ENCODE results near the gene STXBP6.

STXBP6 gene

DNA sequence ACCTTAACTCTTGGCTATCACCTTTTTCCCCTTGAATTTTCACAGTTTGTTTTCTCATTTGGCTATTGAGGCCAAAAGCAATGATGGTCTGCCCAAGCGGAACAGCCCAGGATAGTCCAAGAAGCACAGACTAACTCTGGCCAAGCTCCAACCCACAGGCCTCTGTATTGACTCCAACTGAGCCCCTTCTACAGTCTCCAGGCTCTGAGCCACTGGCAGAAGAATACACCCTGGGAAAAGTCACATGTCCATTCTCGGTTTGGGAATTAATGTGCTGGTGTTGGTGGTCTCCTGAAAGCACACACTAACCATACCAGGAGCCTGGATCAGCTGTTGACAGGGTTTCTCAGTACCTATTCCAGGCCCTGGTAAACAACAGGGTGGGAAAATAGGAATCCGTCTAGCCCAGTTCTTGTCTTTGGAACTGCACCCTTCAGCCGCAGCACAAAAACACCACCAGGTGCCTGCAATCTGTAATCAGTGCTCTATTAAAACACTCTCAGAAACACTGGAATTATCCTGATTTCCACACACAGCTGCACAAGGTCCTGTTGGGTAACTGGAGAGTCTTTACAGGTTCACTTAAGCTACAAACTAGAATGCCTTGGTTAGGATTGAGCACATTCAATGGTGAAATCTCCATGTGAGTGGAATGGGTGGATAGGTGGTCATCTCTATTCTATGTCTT is 63.6 kb downstream of the STXBP6 start:
- DNase-seq (ENCODE audit: extremely low read depth, low read depth) = no peak
- TF ChIP-seq, protein P1, sequence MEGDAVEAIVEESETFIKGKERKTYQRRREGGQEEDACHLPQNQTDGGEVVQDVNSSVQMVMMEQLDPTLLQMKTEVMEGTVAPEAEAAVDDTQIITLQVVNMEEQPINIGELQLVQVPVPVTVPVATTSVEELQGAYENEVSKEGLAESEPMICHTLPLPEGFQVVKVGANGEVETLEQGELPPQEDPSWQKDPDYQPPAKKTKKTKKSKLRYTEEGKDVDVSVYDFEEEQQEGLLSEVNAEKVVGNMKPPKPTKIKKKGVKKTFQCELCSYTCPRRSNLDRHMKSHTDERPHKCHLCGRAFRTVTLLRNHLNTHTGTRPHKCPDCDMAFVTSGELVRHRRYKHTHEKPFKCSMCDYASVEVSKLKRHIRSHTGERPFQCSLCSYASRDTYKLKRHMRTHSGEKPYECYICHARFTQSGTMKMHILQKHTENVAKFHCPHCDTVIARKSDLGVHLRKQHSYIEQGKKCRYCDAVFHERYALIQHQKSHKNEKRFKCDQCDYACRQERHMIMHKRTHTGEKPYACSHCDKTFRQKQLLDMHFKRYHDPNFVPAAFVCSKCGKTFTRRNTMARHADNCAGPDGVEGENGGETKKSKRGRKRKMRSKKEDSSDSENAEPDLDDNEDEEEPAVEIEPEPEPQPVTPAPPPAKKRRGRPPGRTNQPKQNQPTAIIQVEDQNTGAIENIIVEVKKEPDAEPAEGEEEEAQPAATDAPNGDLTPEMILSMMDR (IDR thresholded peaks at IDR 0.05; ENCODE audit: low read depth, low read length) = no peak

DNA sequence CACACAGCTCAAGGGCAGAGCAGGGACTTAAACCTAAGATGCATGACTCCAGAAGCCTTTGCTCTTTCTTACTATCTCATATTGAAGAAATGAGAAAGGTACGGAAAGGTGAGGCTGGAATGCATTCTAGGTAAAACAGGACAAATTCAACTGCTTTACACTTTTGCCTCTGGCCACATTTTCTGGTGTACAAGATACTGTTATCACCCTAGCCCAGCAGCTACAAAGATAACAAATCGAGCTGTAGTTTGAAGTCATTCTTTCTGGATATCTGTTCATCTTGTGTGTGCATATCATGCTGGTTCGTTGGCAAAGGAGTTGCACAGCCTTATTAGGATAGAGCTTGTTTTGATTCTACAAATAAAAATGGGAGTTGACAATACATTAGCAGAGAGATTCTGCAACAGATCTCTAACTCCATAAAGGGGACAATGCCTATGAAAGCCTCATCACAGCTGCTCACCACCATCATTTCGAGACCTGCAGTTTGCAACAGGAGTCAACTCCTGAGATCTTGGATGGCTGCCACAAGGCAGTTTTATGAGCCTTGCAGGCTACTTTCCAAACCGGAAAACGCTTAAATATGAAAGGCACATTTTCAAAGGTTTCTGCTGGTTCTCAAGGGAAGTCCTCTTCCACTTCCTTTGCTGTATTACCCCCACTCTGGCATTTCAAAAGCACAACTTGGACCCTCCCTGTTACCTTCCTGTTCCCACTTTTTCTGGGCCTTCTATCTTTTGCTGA is 64.9 kb downstream of the STXBP6 start:
- DNase-seq (ENCODE audit: extremely low read depth, low read depth) = no peak
- TF ChIP-seq, protein P1 (IDR thresholded peaks at IDR 0.05; ENCODE audit: low read depth, low read length) = no peak

DNA sequence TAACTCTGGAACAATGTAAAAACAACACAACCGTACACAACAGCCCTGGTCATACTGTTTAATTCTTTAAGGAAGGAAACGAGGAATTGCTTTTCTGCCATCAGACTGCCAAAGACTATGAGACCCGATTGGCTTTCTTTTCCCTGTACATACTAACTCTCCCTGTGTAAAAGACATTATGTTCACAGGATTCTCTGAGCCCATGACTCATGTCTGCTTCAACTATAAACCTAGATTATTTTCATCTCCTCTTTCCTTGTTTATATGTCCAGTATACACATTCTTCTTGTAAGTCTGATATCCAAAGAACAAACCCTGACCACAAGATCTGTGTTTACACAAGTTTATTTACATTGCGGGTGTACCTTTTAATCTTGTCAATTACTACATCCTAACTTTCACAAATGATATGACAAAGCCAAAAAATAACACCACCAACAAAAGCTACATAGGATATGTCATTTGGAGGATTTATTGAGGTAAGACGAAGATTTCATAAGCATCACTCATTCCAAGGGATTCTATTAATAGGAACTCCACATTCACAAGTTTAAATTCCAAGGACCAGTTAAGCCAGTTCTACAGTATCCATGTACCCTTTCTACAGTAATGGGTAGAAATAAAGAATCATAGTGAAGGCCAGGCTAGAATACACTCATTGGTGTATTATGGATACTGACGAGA is 67.3 kb downstream of the STXBP6 start:
- DNase-seq (ENCODE audit: extremely low read depth, low read depth) = peak; percentile 38
- TF ChIP-seq, protein P1 (IDR thresholded peaks at IDR 0.05; ENCODE audit: low read depth, low read length) = no peak

DNA sequence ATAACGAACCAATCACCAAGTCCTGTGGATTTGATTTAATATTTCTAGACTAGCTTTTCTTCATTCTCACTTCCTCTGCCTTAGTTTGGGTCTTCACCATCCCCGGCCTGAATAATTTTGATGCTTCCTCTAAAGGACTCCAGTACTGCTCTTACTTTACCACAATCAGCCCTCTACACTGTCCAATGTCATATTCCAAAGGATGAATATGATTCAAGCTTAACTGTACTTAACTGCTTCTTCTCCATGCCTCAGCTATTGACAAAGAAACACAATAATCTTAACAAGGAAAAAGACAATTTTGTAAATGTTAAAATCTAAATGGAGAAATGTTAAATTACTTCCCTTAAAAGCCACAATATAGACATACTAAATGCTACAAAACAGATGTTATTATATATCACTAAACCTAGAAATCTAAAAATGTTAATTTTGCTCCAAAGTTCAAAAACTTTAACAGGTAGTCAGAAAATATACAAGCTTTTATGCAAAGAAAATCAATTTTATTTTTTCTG is 70.2 kb downstream of the STXBP6 start:
- TF ChIP-seq, protein P1 (IDR thresholded peaks at IDR 0.05; ENCODE audit: low read depth, low read length) = no peak
- DNase-seq (ENCODE audit: extremely low read depth, low read depth) = no peak

DNA sequence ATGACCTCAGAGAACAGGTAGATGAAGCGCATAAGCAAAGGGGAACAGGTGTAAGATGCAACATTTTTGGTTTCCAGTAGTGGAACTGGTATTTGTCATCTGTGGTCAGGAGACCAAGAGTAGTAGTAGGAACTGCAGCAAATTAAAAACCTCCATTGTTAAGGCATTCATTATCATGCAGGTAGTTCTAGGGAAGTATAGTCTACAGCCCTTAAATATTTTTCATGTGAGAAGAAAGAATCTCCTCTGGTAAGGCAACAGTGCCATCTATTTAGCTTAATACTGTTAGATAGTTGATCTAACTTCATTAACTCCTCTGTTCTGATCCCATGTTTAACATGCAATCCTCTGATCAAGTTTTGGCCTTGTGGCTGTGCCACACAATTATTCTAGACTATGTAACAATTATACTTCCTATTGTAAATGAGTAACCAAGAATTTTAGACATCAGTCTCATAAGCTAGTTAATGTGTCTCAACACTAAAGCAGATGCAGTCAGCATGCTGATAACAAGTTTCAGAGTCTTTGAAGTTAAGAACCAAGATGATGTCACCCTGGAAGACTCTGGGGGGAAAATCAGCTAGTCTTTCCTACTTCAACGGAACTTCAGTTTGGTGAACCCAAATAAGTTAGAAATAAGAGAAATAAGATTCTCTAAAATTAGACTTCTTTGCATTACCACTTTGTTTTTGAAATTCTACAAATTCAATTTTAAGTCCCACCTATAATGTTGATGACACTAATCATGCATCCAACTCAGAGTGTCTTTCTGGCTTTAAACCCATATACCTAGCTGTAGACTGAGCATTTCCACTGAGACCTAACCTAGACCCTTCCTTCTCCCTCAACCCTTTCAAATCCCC is 70.9 kb downstream of the STXBP6 start:
- DNase-seq (ENCODE audit: extremely low read depth, low read depth) = no peak
- TF ChIP-seq, protein P1 (IDR thresholded peaks at IDR 0.05; ENCODE audit: low read depth, low read length) = no peak

DNA sequence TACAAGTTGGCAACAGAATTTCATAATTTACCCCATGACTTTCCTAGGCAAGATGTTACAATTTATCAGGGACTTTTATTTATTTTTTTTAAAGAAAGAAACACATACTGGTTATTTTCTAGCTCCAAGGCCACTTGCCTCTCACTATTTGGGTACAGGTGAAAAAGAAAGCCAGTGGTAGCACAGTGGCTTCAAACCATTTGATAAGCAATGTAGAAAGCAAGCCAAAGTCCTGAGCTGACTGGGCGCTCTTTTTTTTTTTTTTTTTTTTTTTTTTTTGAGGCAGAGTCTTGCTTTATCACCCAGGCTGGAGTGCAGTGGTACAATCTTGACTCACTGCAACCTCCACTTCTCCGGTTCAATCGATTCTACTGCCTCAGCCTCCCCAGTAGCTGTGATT is 73.3 kb downstream of the STXBP6 start:
- TF ChIP-seq, protein P1 (IDR thresholded peaks at IDR 0.05; ENCODE audit: low read depth, low read length) = no peak
- no peak for DNase-seq (ENCODE audit: extremely low read depth, low read depth)

All from AG09319 (cell line).